ENCODE data around the gene SNAPC1.

The SNAPC1 gene

GRCh38 chr14:61713724-61714437 lies 48.3 kb upstream of the SNAPC1 start:
- peaks cover 33% of the 10 kb centered on the region for H3K4me1 ChIP-seq (ENCODE audit: control insufficient read depth, insufficient read depth, low read length)
- CTCF ChIA-PET = interaction anchor here (0.7 to 1.4 kb wide), 2 partner anchors 10 to 239 kb away, joined by 3 to 4 read pairs; no protein-coding TSS in a partner anchor

GRCh38 chr14:61716956-61717355 lies 45.3 kb upstream of the SNAPC1 start:
- no peak for TF ChIP-seq ZFP69B (tag by site-specific recombination; IDR thresholded peaks at IDR 0.05)
- TF ChIP-seq ZNF274 (IDR thresholded peaks at IDR 0.05; ENCODE audit: low read length) = no peak
- no peak for TF ChIP-seq ZNF274 (tag by site-specific recombination; IDR thresholded peaks at IDR 0.05; ENCODE audit: borderline replicate concordance)
- no peak for TF ChIP-seq ZBTB21 (tag by site-specific recombination; IDR thresholded peaks at IDR 0.05)
- TF ChIP-seq ZBTB49 (tag by site-specific recombination; IDR thresholded peaks at IDR 0.05; ENCODE audit: low read depth) = no peak
- no peak for TF ChIP-seq PRDM4 (tag by site-specific recombination; IDR thresholded peaks at IDR 0.05)
- TF ChIP-seq ZNF366 (tag by site-specific recombination; conservative IDR thresholded peaks at IDR 0.05) = no peak
- TF ChIP-seq BCL11A (tag by site-specific recombination; IDR thresholded peaks at IDR 0.05; ENCODE audit: low read depth) = no peak
- no peak overlapping the region for H3K4me3 ChIP-seq (ENCODE audit: low read depth, low read length)
- no peaks in the 10 kb centered on the region for H3K9me3 ChIP-seq (ENCODE audit: control insufficient read depth, insufficient read depth, low read depth, low read length)
- ChIA-PET CTCF (no interaction called here), POLR2A (no interaction called here)
- H3K36me3 ChIP-seq (ENCODE audit: control insufficient read depth in 2 of 2, insufficient read depth in 1 of 2, low read length in 2 of 2) = peaks cover 8 to 14% of the 10 kb centered on the region in 2 experiments
- H3K27ac ChIP-seq (ENCODE audit: extremely low read depth, low read depth, low read length) = no peak overlapping the region
- H3K4me1 ChIP-seq (ENCODE audit: control insufficient read depth, insufficient read depth, low read length) = peaks cover 40% of the 10 kb centered on the region

More at GRCh38 chr14:61713724-61714437, 48.3 kb upstream of the SNAPC1 start:
- Histone ChIP-seq H3K4me3 (ENCODE audit: low read depth, low read length) (no peak overlapping the region), H3K27ac (ENCODE audit: extremely low read depth, low read depth, low read length) (no peak overlapping the region), H3K9me3 (ENCODE audit: control insufficient read depth, insufficient read depth, low read depth, low read length) (no peaks in the 10 kb centered on the region), H3K36me3 (ENCODE audit: control insufficient read depth in 2 of 2, insufficient read depth in 1 of 2, low read length in 2 of 2) (no peaks in the 10 kb centered on the region)
- TF ChIP-seq ZNF654 (tag by site-specific recombination; IDR thresholded peaks at IDR 0.05; ENCODE audit: low read depth) (no peak), KLF17 (tag by site-specific recombination; IDR thresholded peaks at IDR 0.05) (no peak), EGR2 (tag by site-specific recombination; IDR thresholded peaks at IDR 0.05; ENCODE audit: low read depth) (no peak), ZNF529 (tag by site-specific recombination; IDR thresholded peaks at IDR 0.05; ENCODE audit: insufficient replicate concordance) (no peak), ZNF561 (tag by site-specific recombination; IDR thresholded peaks at IDR 0.05; ENCODE audit: borderline replicate concordance) (no peak), YY2 (tag by site-specific recombination; IDR thresholded peaks at IDR 0.05) (no peak), BCL6B (tag by site-specific recombination; IDR thresholded peaks at IDR 0.05) (no peak), ZNF639 (tag by site-specific recombination; IDR thresholded peaks at IDR 0.05) (no peak)
- POLR2A ChIA-PET = interaction anchor here (0.5 kb wide), 1 partner anchor 83 kb away, joined by 4 read pairs; no protein-coding TSS in a partner anchor

All from HEK293 (cell line).